Thyroid gland (tissue), 4 donors: ENCODE measurements around the gene CNKSR1.

Source experiments
- POLR2A ChIP-seq, 2 donors: fragments of 450-650 bp; IDR thresholded peaks; one replicate each; pipeline ENCODE4 v1.6.1; 2017; ENCODE audit warnings: antibody characterized with exemption in 2 of 2, mild to moderate bottlenecking in 2 of 2, moderate library complexity in 1 of 2
- TF ChIP-seq, protein P1 (sequence below), 6 experiments: fragments of 200-600 bp in 3 of 6; fragments of 450-650 bp in 3 of 6; sonication (generic) in 3 of 6; IDR thresholded peaks; one replicate each; pipeline ENCODE4 v1.5.1; 2016 to 2019; ENCODE audit warnings: antibody characterized with exemption in 6 of 6, mild to moderate bottlenecking in 2 of 6, inconsistent platforms in 1 of 6, moderate library complexity in 1 of 6

DNA sequence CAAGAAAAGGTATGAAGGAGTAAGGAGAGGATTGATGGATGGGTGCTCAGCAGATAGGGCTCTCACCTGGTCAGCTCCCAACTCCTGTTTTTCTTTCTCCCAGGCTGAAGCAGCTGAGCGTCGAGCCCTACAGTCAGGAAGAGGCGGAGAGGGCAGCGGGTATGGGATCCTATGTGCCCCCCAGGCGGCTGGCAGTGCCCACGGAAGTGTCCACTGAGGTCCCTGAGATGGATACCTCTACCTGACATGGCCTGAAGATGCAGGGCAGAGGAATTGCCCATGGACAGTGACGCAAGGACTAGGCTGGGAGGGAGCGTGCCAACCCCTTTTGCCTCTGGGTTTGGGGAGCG, 6.8 kb upstream of the CNKSR1 start:
- TF ChIP-seq POLR2A (IDR thresholded peaks at IDR 0.05): no peak
- TF ChIP-seq, protein P1, sequence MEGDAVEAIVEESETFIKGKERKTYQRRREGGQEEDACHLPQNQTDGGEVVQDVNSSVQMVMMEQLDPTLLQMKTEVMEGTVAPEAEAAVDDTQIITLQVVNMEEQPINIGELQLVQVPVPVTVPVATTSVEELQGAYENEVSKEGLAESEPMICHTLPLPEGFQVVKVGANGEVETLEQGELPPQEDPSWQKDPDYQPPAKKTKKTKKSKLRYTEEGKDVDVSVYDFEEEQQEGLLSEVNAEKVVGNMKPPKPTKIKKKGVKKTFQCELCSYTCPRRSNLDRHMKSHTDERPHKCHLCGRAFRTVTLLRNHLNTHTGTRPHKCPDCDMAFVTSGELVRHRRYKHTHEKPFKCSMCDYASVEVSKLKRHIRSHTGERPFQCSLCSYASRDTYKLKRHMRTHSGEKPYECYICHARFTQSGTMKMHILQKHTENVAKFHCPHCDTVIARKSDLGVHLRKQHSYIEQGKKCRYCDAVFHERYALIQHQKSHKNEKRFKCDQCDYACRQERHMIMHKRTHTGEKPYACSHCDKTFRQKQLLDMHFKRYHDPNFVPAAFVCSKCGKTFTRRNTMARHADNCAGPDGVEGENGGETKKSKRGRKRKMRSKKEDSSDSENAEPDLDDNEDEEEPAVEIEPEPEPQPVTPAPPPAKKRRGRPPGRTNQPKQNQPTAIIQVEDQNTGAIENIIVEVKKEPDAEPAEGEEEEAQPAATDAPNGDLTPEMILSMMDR (IDR thresholded peaks at IDR 0.05): no peak
